GM18909 (cell line): ENCODE measurements around the gene RELA.

Experiments used
- ATAC-seq: cut with Tn5 transposase; IDR thresholded peaks from one replicate; pipeline ENCODE4 v1.9.1; 2021; ENCODE audit warnings: mild to moderate bottlenecking; ENCODE audit not compliant: unreplicated experiment, poor library complexity

RELA gene

DNA sequence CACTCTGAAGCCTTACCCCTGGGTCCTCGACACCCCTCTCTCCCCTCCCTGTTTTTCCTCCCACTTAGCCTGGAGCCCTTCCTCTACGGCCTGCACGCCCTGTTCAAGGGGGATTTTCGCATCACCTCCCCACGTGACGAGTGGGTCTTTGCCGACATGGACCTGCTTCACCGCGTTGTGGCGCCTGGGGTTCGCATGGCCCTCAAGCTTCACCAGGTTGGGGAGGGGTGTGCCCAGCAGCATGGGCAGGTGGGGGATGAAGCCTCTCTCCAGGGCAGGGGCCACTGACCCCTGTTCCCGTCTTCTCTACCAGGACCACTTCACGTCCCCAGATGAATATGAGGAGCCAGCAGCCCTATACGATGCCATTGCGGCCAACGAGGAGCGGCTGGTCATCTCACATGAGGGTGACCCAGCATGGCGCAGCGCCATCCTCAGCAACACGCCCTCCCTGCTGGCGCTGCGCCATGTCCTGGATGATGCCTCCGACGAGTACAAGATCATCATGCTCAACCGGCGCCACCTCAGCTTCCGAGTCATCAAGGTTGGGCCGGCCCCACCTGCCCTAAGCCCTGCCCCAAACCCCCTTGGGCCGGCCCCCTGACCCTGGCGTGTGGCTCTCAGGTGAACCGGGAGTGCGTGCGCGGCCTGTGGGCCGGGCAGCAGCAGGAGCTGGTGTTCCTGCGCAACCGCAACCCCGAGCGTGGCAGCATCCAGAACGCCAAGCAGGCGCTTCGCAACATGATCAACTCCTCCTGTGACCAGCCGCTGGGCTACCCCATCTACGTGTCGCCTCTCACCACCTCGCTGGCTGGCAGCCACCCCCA is 27.6 kb downstream of the RELA start:
- ATAC-seq: no peak

- no peak for ATAC-seq
Measured at GRCh38 chr11:65634440-65634839, 28.3 kb downstream of the RELA start.

GRCh38 chr11:65634109-65634436 is 28.6 kb downstream of the RELA start:
- ATAC-seq: no peak

GRCh38 chr11:65633390-65634108 is 29.2 kb downstream of the RELA start:
- no peak for ATAC-seq

DNA sequence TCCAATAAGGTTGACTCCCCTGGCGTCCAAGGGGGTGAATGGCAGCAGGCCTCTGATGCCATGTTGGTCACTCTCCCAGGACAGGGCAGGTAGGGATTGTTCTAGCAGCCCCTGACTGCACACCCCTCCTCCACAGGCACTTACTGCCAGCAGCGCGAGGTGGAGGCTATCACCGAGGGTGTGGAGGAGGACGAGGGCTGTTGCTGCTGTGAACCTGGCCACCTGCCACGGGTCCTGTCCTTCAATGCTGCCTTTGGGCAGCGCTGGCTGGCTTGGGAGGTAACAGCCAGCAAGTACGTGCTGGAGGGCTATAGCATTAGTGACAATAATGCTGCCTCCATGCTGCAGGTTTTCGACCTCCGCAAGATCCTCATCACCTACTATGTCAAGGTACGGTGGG is 32.5 kb downstream of the RELA start:
- ATAC-seq: no peak

DNA sequence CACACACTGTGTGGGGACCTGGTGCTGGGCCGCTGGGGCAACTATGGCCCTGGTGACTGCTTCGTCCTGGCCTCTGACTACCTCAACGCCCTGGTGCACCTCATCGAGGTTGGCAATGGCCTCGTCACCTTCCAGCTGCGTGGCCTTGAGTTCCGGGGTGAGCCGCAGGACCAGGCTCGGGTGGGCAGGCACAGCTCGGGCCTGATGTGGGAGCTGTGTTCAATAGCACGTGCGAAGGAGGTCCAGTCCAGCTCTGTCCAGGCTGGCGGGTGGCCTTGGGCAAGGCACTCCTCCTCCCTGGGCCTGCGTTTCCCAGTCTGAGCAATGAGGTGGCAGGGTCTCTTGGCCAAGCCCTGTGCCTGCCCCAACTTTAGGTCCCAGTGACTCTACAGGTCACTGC is 33.1 kb downstream of the RELA start:
- ATAC-seq: no peak

- ATAC-seq: no peak
Measured at GRCh38 chr11:65627202-65627601, 35.5 kb downstream of the RELA start.

DNA sequence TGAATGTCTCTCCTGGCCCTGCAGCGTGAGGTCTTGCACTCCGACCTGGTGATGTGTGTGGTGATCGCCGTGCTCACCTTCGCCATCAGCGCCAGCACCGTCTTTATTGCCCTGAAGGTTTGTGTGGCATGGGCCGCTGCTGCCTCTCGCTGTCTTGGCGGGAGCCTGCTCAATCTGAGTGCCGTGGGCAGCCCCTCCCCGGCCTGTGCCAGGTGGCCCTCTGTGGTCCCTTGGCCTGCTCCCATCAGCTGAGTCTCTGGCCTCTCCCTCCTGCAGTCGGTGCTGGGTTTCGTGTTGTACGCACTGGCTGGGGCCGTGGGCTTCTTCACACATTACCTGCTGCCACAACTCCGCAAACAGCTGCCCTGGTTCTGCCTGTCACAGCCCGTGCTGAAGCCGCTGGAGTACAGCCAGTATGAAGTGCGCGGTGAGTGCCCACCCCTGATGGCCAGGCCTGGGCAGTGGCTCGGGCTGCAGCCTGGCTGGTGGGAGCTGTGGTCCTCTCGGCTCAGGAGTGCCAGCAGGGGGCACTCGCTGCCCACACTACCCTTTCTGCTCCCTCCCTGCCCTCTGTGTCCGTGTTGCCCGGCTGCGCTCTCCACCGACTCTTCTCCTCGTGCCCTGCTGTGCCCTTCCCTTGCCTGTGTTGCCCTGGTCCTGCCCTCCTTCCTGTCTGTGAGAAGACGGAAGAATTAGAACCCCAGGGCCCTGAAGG is 36.9 kb downstream of the RELA start:
- no peak for ATAC-seq

DNA sequence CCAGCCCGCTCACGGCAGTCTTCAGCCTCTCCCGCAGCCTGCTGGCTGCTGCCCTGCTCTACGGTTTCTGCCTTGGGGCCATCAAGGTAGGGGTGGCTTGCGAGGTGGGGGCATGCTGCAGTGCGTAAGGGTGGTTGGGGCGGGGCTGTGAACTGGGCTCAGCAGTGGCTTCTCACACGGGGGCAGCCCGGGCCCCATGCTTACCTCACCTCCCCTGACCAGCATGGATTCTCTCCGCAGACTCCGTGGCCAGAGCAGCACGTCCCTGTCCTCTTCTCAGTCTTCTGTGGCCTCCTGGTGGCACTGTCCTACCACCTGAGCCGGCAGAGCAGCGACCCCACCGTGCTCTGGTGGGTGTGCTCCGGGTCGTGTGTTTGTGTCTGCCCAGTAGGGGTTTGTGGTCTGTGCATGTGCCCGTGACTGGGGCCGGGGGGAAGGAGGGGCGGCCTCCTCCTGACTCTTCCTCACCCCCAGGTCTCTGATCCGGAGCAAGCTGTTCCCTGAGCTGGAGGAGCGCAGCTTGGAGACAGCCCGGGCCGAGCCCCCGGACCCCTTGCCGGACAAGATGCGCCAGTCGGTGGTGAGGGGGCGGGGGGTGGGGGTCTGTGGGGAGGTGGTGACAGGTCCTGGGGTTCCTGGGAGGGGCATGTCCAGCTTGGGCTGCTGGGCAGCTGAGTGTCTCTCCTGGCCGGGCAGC is 37.6 kb downstream of the RELA start:
- no peak for ATAC-seq

GRCh38 chr11:65623852-65624616 is 38.7 kb downstream of the RELA start:
- ATAC-seq: no peak

GRCh38 chr11:65623177-65623576 is 39.5 kb downstream of the RELA start:
- ATAC-seq: no peak

GRCh38 chr11:65622011-65622410 is 40.7 kb downstream of the RELA start:
- ATAC-seq: no peak

DNA sequence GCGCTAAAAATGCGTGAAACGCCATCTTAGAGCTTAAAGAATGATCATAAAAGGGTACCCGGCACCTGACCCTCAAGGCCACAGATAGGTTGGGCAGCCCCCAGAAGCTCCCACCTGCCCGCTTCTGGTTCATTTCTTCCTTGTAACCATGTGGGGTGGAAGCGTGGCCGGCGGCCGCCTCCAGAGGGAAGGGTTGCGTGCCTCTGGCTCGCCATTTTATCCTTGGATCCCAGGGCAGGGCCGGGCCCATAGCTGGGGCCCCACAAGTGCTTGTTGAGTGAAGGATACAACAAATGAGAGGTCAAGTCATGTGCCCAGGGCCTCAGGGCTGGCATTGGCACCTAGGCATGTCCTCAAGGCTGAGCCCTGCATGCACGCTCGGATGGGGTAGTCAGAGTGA is 41.3 kb downstream of the RELA start:
- no peak for ATAC-seq

GRCh38 chr11:65620666-65621065 is 42.0 kb downstream of the RELA start:
- no peak for ATAC-seq

DNA sequence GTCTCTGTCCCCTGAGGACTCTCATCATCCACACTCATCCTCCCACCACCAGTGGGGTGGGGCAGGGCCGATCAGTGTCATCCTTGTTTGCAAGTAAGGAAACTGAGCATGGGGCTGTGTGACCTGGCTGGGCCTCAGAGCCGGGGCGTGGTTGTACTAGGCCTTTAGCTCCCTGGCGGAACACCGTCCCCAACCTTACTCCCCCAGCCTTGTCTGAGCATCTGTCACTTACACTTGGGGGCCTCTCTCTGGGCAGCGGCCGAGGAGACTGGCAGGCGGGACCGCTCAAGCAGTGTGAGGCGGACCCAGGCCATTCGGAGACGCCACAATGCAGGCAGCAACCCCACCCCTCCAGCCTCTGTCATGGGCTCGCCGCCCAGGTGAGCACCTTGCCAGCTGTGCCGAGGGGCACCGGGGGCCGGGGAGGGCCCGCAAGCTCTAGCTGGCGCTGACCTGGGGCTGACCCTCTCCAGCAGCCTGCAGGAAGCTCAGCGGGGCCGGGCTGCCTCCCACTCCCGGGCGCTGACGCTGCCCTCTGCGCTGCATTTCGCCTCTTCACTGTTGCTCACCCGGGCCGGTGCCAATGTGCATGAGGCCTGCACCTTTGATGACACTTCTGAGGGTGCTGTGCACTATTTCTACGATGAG is 43.3 kb downstream of the RELA start:
- ATAC-seq: no peak

DNA sequence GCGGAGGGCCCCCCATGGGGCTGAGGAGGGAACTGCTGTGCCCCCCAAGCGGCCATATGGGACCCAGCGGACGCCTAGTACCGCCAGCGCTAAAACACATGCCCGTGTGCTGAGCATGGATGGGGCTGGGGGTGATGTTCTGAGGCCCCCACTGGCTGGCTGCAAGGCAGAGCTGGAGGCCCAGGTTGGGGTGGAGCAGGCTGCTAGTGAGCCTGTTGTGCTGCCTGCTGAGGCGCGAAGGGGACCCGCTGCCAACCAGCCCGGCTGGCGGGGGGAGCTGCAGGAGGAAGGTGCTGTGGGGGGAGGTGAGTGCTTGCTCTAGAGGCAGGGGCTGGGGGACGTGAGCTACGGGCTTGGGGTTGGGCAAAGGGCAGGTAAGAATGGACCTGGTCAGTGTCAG is 44.0 kb downstream of the RELA start:
- no peak for ATAC-seq

DNA sequence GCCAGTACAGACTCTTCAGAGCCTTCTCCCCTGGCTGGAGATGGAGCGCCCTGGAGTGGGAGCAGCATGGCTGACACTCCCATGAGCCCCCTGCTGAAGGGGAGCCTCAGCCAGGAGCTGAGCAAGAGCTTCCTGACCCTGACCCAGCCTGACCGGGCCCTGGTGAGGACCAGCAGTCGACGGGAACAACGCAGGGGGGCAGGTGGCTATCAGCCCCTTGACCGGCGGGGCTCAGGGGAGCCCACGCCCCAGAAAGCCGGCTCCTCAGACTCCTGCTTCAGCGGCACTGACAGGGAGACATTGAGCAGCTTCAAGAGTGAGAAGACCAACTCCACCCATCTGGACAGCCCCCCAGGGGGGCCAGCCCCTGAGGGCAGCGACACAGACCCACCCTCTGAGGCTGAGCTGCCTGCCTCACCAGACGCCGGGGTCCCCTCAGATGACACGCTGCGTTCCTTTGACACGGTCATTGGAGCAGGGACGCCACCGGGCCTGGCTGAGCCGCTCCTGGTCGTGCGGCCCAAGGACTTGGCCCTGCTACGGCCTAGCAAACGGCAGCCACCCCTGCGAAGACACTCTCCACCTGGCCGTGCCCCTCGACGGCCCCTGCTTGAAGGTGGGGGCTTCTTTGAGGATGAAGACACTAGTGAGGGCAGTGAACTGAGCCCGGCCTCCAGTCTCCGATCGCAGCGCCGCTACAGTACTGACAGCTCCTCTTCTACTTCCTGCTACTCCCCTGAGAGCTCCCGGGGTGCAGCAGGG is 44.5 kb downstream of the RELA start:
- ATAC-seq: no peak

- no peak for ATAC-seq
Measured at GRCh38 chr11:65617136-65617850, 45.4 kb downstream of the RELA start.
